ENCODE results near the gene POLA1.

- TF ChIP-seq POLR2A (IDR thresholded peaks at IDR 0.05) (no peak), CTCF (IDR thresholded peaks at IDR 0.05) (no peak)
Measured at GRCh38 chrX:24999511-24999910, 305.8 kb downstream of the POLA1 start.
